Muscle of leg (tissue), 11 donors: ENCODE results near the gene ERC1. TPM values are rescaled to one million over a fixed set of nuclear protein-coding genes. Genes with fewer than 3 reads are reported as not detected.
"Not testable (repeated sequence)": the region's sequence is repeated elsewhere in the genome, so short reads cannot be mapped to it uniquely, and the experiment has no call there.

Experiments used
- DNase-seq: peaks from one replicate; pipeline ENCODE4 v3.0.0; 2013
- H3K27ac ChIP-seq: one replicate; pipeline ENCODE4 v1.5.1; 2013; ENCODE audit warnings: mild to moderate bottlenecking, low read length, control low read depth
- H3K27me3 ChIP-seq: one replicate; pipeline ENCODE4 v1.6.1; 2013; ENCODE audit warnings: low read length; ENCODE audit not compliant: control insufficient read depth, insufficient read depth
- H3K36me3 ChIP-seq: one replicate; pipeline ENCODE4 v1.6.1; 2013; ENCODE audit warnings: low read length; ENCODE audit not compliant: control insufficient read depth, insufficient read depth
- H3K4me1 ChIP-seq: one replicate; pipeline ENCODE4 v1.6.1; 2013; ENCODE audit warnings: low read length; ENCODE audit not compliant: control insufficient read depth, insufficient read depth
- H3K4me3 ChIP-seq: one replicate; pipeline ENCODE4 v1.5.1; 2013; ENCODE audit warnings: low read length, control low read depth
- H3K9me3 ChIP-seq: replicated peaks from 2 replicates; pipeline ENCODE4 v1.6.1; 2013; ENCODE audit warnings: low read depth, low read length; ENCODE audit not compliant: control insufficient read depth
- WGBS: methylation state at CpG from one replicate; pipeline ENCODE4 v1.1.5; 2013; ENCODE audit warnings: missing lambda C conversion rate; ENCODE audit not compliant: insufficient coverage; 5-methylcytosine and 5-hydroxymethylcytosine counted together
- polyA plus RNA-seq, 8 donors: library from polyadenylated mRNA; unstranded; fragments of 120-200 nt; gene quantifications; one replicate each; pipeline versions ENCODE4 v1.2.1 to v1.2.3, GENCODE V29; 2013; ENCODE audit warnings: inconsistent platforms in 1 of 8, low replicate concordance in 1 of 8; ENCODE audit not compliant: insufficient read length in 8 of 8, insufficient read depth in 1 of 8
- total RNA-seq: library from RNA; stranded (reverse); fragments of 120-200 nt; gene quantifications from one replicate; pipeline ENCODE4 v1.2.4, GENCODE V29; 2013

The ERC1 gene
- total and polyA plus RNA-seq, 9 donors, result 15.8 to 32.5 (median 25.1) TPM

GRCh38 chr12:997505-997904 lies 6.5 kb downstream of the ERC1 start:
- Histone ChIP-seq H3K27me3 (no peaks in the 10 kb centered on the region), H3K27ac (no peak overlapping the region), H3K4me1 (no peaks in the 10 kb centered on the region), H3K9me3 (no peaks in the 10 kb centered on the region), H3K4me3 (no peak overlapping the region), H3K36me3 (no peaks in the 10 kb centered on the region)
- DNase-seq, result no peak
- WGBS, result 83% methylated on average over 1 of the region's 1 CpG

- WGBS, result 76% methylated on average over 3 of the region's 6 CpGs
- no peaks in the 10 kb centered on the region for H3K4me1 ChIP-seq
- no peak for DNase-seq
- H3K9me3 ChIP-seq, result no peaks in the 10 kb centered on the region
- H3K27ac ChIP-seq, result no peak overlapping the region
- H3K36me3 ChIP-seq, result no peaks in the 10 kb centered on the region
- no peaks in the 10 kb centered on the region for H3K27me3 ChIP-seq
- no peak overlapping the region for H3K4me3 ChIP-seq
These were observed 7.2 kb downstream of the ERC1 start for GRCh38 chr12:998020-998874.

- not testable (repeated sequence) for H3K36me3 ChIP-seq, H3K27ac ChIP-seq, H3K27me3 ChIP-seq, H3K4me1 ChIP-seq, H3K9me3 ChIP-seq, DNase-seq, H3K4me3 ChIP-seq
- 98% methylated on average over 4 of the region's 7 CpGs for WGBS
These were observed 8.7 kb downstream of the ERC1 start for GRCh38 chr12:999736-1000135.

- Histone ChIP-seq H3K4me3 (no peak overlapping the region), H3K4me1 (no peaks in the 10 kb centered on the region), H3K36me3 (no peaks in the 10 kb centered on the region), H3K27ac (no peak overlapping the region), H3K27me3 (no peaks in the 10 kb centered on the region), H3K9me3 (no peaks in the 10 kb centered on the region)
- no CpG with 5 or more reads among the region's 3 CpGs for WGBS
- no peak for DNase-seq
These were observed 10.5 kb downstream of the ERC1 start for GRCh38 chr12:1001507-1001906.

GRCh38 chr12:1003600-1004271 lies 12.7 kb downstream of the ERC1 start:
- DNase-seq, result no peak
- Histone ChIP-seq H3K27ac (no peak overlapping the region), H3K27me3 (no peaks in the 10 kb centered on the region), H3K36me3 (no peaks in the 10 kb centered on the region), H3K9me3 (no peaks in the 10 kb centered on the region), H3K4me3 (no peak overlapping the region), H3K4me1 (no peaks in the 10 kb centered on the region)
- WGBS, result 83% methylated on average over 2 of the region's 3 CpGs

GRCh38 chr12:1006255-1006654 lies 15.2 kb downstream of the ERC1 start:
- Histone ChIP-seq H3K27ac (no peak overlapping the region), H3K4me3 (no peak overlapping the region), H3K4me1 (no peaks in the 10 kb centered on the region), H3K9me3 (no peaks in the 10 kb centered on the region), H3K27me3 (no peaks in the 10 kb centered on the region), H3K36me3 (no peaks in the 10 kb centered on the region)
- 87% methylated on average over 2 of the region's 6 CpGs for WGBS
- DNase-seq, result no peak

- H3K4me3 ChIP-seq, result no peak overlapping the region
- no peaks in the 10 kb centered on the region for H3K4me1 ChIP-seq
- no peaks in the 10 kb centered on the region for H3K36me3 ChIP-seq
- DNase-seq, result no peak
- WGBS, result no CpG with 5 or more reads among the region's 2 CpGs
- H3K9me3 ChIP-seq, result no peaks in the 10 kb centered on the region
- H3K27ac ChIP-seq, result no peak overlapping the region
- H3K27me3 ChIP-seq, result no peaks in the 10 kb centered on the region
These were observed 16.3 kb downstream of the ERC1 start for GRCh38 chr12:1007276-1007675.

- WGBS, result no CpG with 5 or more reads among the region's 7 CpGs
- no peak overlapping the region for H3K4me3 ChIP-seq
- H3K27ac ChIP-seq, result no peak overlapping the region
- no peaks in the 10 kb centered on the region for H3K9me3 ChIP-seq
- H3K4me1 ChIP-seq, result no peaks in the 10 kb centered on the region
- no peaks in the 10 kb centered on the region for H3K27me3 ChIP-seq
- DNase-seq, result no peak
- no peaks in the 10 kb centered on the region for H3K36me3 ChIP-seq
These were observed 17.0 kb downstream of the ERC1 start for GRCh38 chr12:1007994-1008393.

- H3K27me3 ChIP-seq, result no peaks in the 10 kb centered on the region
- no peaks in the 10 kb centered on the region for H3K9me3 ChIP-seq
- no peak overlapping the region for H3K27ac ChIP-seq
- H3K36me3 ChIP-seq, result no peaks in the 10 kb centered on the region
- no peak overlapping the region for H3K4me3 ChIP-seq
- 100% methylated on average over 1 of the region's 5 CpGs for WGBS
- DNase-seq, result no peak
- no peaks in the 10 kb centered on the region for H3K4me1 ChIP-seq
These were observed 20.1 kb downstream of the ERC1 start for GRCh38 chr12:1011091-1011490.

GRCh38 chr12:1013618-1014489 lies 22.8 kb downstream of the ERC1 start:
- Histone ChIP-seq H3K27ac (no peak overlapping the region), H3K4me3 (no peak overlapping the region), H3K9me3 (no peaks in the 10 kb centered on the region), H3K4me1 (no peaks in the 10 kb centered on the region), H3K36me3 (no peaks in the 10 kb centered on the region), H3K27me3 (no peaks in the 10 kb centered on the region)
- 95% methylated on average over 3 of the region's 10 CpGs for WGBS
- no peak for DNase-seq
